C4-2B (cell line): ENCODE data around the gene BEAN1.
A peak's percentile ranks its signal among the peaks of the same experiment; 100 is the strongest.

ENCODE experiments used
- ZFX ChIP-seq: fragments of 450-650 bp; IDR thresholded peaks from 2 replicates; pipeline ENCODE4 v1.6.1; 2017
- TF ChIP-seq, protein P1 (sequence below): fragments of 450-650 bp; conservative IDR thresholded peaks from 2 replicates; pipeline ENCODE4 v1.5.1; 2017; ENCODE audit warnings: mild to moderate bottlenecking

DNA sequence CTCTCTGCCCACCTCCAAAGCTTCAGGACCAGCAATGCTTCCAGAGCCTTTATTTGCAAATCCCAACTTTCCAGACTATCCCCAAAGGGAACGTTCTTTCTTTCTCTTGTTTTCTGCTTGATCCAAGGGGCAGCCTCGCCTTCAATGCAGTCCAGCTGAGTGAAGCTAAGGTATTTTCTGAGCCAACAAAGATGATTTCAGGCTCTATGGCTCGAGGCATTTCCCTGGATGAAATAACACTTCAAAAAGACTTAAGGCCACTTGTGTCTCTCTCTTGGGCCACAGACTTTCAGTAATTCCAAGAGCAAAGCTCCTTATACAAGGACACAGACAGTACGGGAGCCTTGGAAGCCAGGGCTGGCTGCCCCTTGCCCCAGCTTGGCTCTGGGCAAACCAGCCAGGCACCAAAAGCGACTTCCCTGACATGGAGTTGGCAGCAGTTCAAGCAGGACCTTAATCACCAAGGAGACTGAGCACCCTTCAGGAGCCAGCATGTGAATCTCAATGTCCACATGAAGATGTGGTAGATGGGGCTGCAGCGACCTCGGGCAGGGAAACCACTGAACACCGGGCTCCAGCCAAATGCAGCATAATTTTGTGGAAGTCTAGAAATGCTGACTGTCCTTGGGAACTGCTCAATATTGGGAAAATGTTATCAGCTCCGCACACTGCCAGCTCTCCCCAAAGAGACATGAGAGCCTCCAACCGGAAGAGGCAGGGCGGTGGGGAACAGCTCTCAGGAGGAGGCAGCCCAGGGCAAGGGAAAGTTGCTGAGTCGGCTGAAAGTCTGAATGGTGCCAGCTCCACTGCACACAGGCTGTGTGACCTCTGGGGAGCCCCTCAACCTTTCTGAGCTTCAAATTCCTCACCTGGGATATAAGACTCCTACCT, 83.9 kb downstream of the BEAN1 start:
- TF ChIP-seq, protein P1, sequence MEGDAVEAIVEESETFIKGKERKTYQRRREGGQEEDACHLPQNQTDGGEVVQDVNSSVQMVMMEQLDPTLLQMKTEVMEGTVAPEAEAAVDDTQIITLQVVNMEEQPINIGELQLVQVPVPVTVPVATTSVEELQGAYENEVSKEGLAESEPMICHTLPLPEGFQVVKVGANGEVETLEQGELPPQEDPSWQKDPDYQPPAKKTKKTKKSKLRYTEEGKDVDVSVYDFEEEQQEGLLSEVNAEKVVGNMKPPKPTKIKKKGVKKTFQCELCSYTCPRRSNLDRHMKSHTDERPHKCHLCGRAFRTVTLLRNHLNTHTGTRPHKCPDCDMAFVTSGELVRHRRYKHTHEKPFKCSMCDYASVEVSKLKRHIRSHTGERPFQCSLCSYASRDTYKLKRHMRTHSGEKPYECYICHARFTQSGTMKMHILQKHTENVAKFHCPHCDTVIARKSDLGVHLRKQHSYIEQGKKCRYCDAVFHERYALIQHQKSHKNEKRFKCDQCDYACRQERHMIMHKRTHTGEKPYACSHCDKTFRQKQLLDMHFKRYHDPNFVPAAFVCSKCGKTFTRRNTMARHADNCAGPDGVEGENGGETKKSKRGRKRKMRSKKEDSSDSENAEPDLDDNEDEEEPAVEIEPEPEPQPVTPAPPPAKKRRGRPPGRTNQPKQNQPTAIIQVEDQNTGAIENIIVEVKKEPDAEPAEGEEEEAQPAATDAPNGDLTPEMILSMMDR: no peak
- peak; percentile 52; the same call in 1 of the 2 replicates for TF ChIP-seq ZFX
